Measurements from ENCODE around the gene EVC. TPM values are rescaled to one million over a fixed set of nuclear protein-coding genes. Genes with fewer than 3 reads are reported as not detected.
"Not testable (repeated sequence)": the region's sequence is repeated elsewhere in the genome, so short reads cannot be mapped to it uniquely, and the experiment has no call there.

EVC gene
- polyA plus RNA-seq, 2 donors, result 2.0 to 4.0 TPM

- H3K27me3 ChIP-seq (ENCODE audit: control insufficient read depth in 1 of 2, insufficient read depth in 2 of 2, low read length in 2 of 2), result no peaks in the 10 kb centered on the region
- H3K4me3 ChIP-seq (ENCODE audit: low read depth in 1 of 2, low read length in 2 of 2), result no peak overlapping the region
- no peaks in the 10 kb centered on the region for H3K36me3 ChIP-seq (ENCODE audit: control insufficient read depth in 2 of 2, insufficient read depth in 2 of 2, low read length in 1 of 2)
- peaks cover 0 to 4% of the 10 kb centered on the region in 2 donors for H3K9me3 ChIP-seq (ENCODE audit: control insufficient read depth in 2 of 2, insufficient read depth in 1 of 2, low read depth in 1 of 2, low read length in 1 of 2)
- no peaks in the 10 kb centered on the region for H3K4me1 ChIP-seq (ENCODE audit: control insufficient read depth in 2 of 2, insufficient read depth in 2 of 2, low read length in 1 of 2)
- no peak overlapping the region for H3K27ac ChIP-seq (ENCODE audit: low read depth in 2 of 2, low read length in 1 of 2)
- WGBS, 2 donors, result 89 to 90% methylated on average over 3 of the region's 3 CpGs
Observed at GRCh38 chr4:5854929-5855328, 143.9 kb downstream of the EVC start.

- H3K27me3 ChIP-seq (ENCODE audit: control insufficient read depth in 1 of 2, insufficient read depth in 2 of 2, low read length in 2 of 2); H3K4me1 ChIP-seq (ENCODE audit: control insufficient read depth in 2 of 2, insufficient read depth in 2 of 2, low read length in 1 of 2); H3K36me3 ChIP-seq (ENCODE audit: control insufficient read depth in 2 of 2, insufficient read depth in 2 of 2, low read length in 1 of 2); H3K9me3 ChIP-seq (ENCODE audit: control insufficient read depth in 2 of 2, insufficient read depth in 1 of 2, low read depth in 1 of 2, low read length in 1 of 2); H3K4me3 ChIP-seq (ENCODE audit: low read depth in 1 of 2, low read length in 2 of 2); H3K27ac ChIP-seq (ENCODE audit: low read depth in 2 of 2, low read length in 1 of 2): not testable (repeated sequence)
- WGBS, 2 donors, result 95 to 96% methylated on average over 3 of the region's 3 CpGs
Observed at GRCh38 chr4:5856362-5856761, 145.4 kb downstream of the EVC start.

- 90% methylated on average over 2 of the region's 2 CpGs for WGBS, 2 donors
- Histone ChIP-seq H3K27ac (ENCODE audit: low read depth in 2 of 2, low read length in 1 of 2) (no peak overlapping the region), H3K36me3 (ENCODE audit: control insufficient read depth in 2 of 2, insufficient read depth in 2 of 2, low read length in 1 of 2) (no peaks in the 10 kb centered on the region), H3K4me3 (ENCODE audit: low read depth in 1 of 2, low read length in 2 of 2) (no peak overlapping the region), H3K27me3 (ENCODE audit: control insufficient read depth in 1 of 2, insufficient read depth in 2 of 2, low read length in 2 of 2) (no peaks in the 10 kb centered on the region), H3K9me3 (ENCODE audit: control insufficient read depth in 2 of 2, insufficient read depth in 1 of 2, low read depth in 1 of 2, low read length in 1 of 2) (peaks cover 0 to 7% of the 10 kb centered on the region in 2 donors), H3K4me1 (ENCODE audit: control insufficient read depth in 2 of 2, insufficient read depth in 2 of 2, low read length in 1 of 2) (no peaks in the 10 kb centered on the region)
Observed at GRCh38 chr4:5857199-5857598, 146.2 kb downstream of the EVC start.

- no peaks in the 10 kb centered on the region for H3K4me1 ChIP-seq (ENCODE audit: control insufficient read depth in 2 of 2, insufficient read depth in 2 of 2, low read length in 1 of 2)
- no peaks in the 10 kb centered on the region for H3K27me3 ChIP-seq (ENCODE audit: control insufficient read depth in 1 of 2, insufficient read depth in 2 of 2, low read length in 2 of 2)
- no peak overlapping the region for H3K27ac ChIP-seq (ENCODE audit: low read depth in 2 of 2, low read length in 1 of 2)
- H3K36me3 ChIP-seq (ENCODE audit: control insufficient read depth in 2 of 2, insufficient read depth in 2 of 2, low read length in 1 of 2), result no peaks in the 10 kb centered on the region
- peaks cover 0 to 7% of the 10 kb centered on the region in 2 donors for H3K9me3 ChIP-seq (ENCODE audit: control insufficient read depth in 2 of 2, insufficient read depth in 1 of 2, low read depth in 1 of 2, low read length in 1 of 2)
- no peak overlapping the region for H3K4me3 ChIP-seq (ENCODE audit: low read depth in 1 of 2, low read length in 2 of 2)
- 88 to 91% methylated on average over 16 of the region's 16 CpGs for WGBS, 2 donors
Observed at GRCh38 chr4:5858020-5858769, 147.2 kb downstream of the EVC start.

GRCh38 chr4:5863461-5864113, 152.6 kb downstream of the EVC start:
- no peaks in the 10 kb centered on the region for H3K27me3 ChIP-seq (ENCODE audit: control insufficient read depth in 1 of 2, insufficient read depth in 2 of 2, low read length in 2 of 2)
- no peak overlapping the region for H3K27ac ChIP-seq (ENCODE audit: low read depth in 2 of 2, low read length in 1 of 2)
- no peaks in the 10 kb centered on the region for H3K36me3 ChIP-seq (ENCODE audit: control insufficient read depth in 2 of 2, insufficient read depth in 2 of 2, low read length in 1 of 2)
- no peaks in the 10 kb centered on the region for H3K4me1 ChIP-seq (ENCODE audit: control insufficient read depth in 2 of 2, insufficient read depth in 2 of 2, low read length in 1 of 2)
- WGBS, 2 donors, result 40 to 44% methylated on average over 15 of the region's 15 CpGs
- H3K9me3 ChIP-seq (ENCODE audit: control insufficient read depth in 2 of 2, insufficient read depth in 1 of 2, low read depth in 1 of 2, low read length in 1 of 2), result peaks cover 0 to 2% of the 10 kb centered on the region in 2 donors
- H3K4me3 ChIP-seq (ENCODE audit: low read depth in 1 of 2, low read length in 2 of 2), result no peak overlapping the region

Other genes starting within 250 kb of the EVC start
- 1 to 10 TPM; 1.6 to 2.0 TPM for gene EVC2, start 2.6 kb upstream of the EVC start, polyA plus RNA-seq
- 1 to 10 TPM in 1 of 2 donors, under 1 TPM in 1; 0.35 to 2.3 TPM for gene CRMP1, start 181.9 kb downstream of the EVC start, polyA plus RNA-seq

Measured in esophagus (tissue), 2 donors.